Right renal cortex interstitium (tissue), 3 donors: Measurements from ENCODE around the gene CDK12. TPM values are rescaled to one million over a fixed set of nuclear protein-coding genes. Genes with fewer than 3 reads are reported as not detected.

Experiments
- DNase-seq, 3 donors: peaks; one replicate each; pipeline ENCODE4 v3.0.0-alpha.2; 2013; ENCODE audit warnings: low read depth in 3 of 3, low spot score in 2 of 3
- polyA plus RNA-seq, 3 donors: library from polyadenylated mRNA; unstranded; fragments of 120-200 nt; gene quantifications; one replicate each; pipeline ENCODE4 v1.2.1, GENCODE V29; 2013; ENCODE audit not compliant: insufficient read length in 3 of 3

CDK12 gene
- polyA plus RNA-seq, 3 donors = 48.3 to 59.6 (median 52.7) TPM

GRCh38 chr17:39547713-39548478, 86.6 kb downstream of the CDK12 start:
- peak in 2 of 3 donors; percentile 15 to 21 for DNase-seq

GRCh38 chr17:39548494-39549225, 87.4 kb downstream of the CDK12 start:
- DNase-seq = no peak

- no peak for DNase-seq
These were observed 88.7 kb downstream of the CDK12 start for GRCh38 chr17:39549747-39550573.

GRCh38 chr17:39551879-39552278, 90.6 kb downstream of the CDK12 start:
- no peak for DNase-seq

GRCh38 chr17:39553341-39553945, 92.2 kb downstream of the CDK12 start:
- DNase-seq = no peak

GRCh38 chr17:39555368-39555767, 94.1 kb downstream of the CDK12 start:
- no peak for DNase-seq

- no peak for DNase-seq
These were observed 95.1 kb downstream of the CDK12 start for GRCh38 chr17:39556423-39556822.

GRCh38 chr17:39562395-39562794, 101.1 kb downstream of the CDK12 start:
- no peak for DNase-seq

GRCh38 chr17:39562976-39563375, 101.7 kb downstream of the CDK12 start:
- DNase-seq = no peak

GRCh38 chr17:39563476-39563875, 102.2 kb downstream of the CDK12 start:
- DNase-seq = peak in 2 of 3 donors; percentile 15 to 27

GRCh38 chr17:39564211-39564848, 103.0 kb downstream of the CDK12 start:
- peak in 1 of 3 donors; percentile 26 for DNase-seq

GRCh38 chr17:39566094-39566850, 105.0 kb downstream of the CDK12 start:
- DNase-seq = no peak

GRCh38 chr17:39568702-39569101, 107.4 kb downstream of the CDK12 start:
- no peak for DNase-seq

- no peak for DNase-seq
These were observed 107.8 kb downstream of the CDK12 start for GRCh38 chr17:39569126-39569525.

GRCh38 chr17:39572121-39572520, 110.8 kb downstream of the CDK12 start:
- no peak for DNase-seq

- peak in 2 of 3 donors; percentile 36 to 45 for DNase-seq
These were observed 112.4 kb downstream of the CDK12 start for GRCh38 chr17:39573447-39574298.

- no peak for DNase-seq
These were observed 114.9 kb downstream of the CDK12 start for GRCh38 chr17:39576187-39576586.

- DNase-seq = no peak
These were observed 117.0 kb downstream of the CDK12 start for GRCh38 chr17:39578272-39578671.
